Testis (tissue), 2 donors: ENCODE measurements around the gene INA.

Experiments
- POLR2A ChIP-seq: fragments of 450-650 bp; IDR thresholded peaks from one replicate; pipeline ENCODE4 v1.6.1; 2017; ENCODE audit warnings: antibody characterized with exemption, mild to moderate bottlenecking, moderate library complexity
- TF ChIP-seq, protein P1 (sequence below), 3 experiments: fragments of 450-650 bp in 2 of 3; fragments of 200-600 bp in 1 of 3; sonication (generic) in 1 of 3; IDR thresholded peaks; one replicate each; pipeline ENCODE4 v1.5.1; 2016 to 2019; ENCODE audit warnings: antibody characterized with exemption in 3 of 3, mild to moderate bottlenecking in 2 of 3, moderate library complexity in 1 of 3

DNA sequence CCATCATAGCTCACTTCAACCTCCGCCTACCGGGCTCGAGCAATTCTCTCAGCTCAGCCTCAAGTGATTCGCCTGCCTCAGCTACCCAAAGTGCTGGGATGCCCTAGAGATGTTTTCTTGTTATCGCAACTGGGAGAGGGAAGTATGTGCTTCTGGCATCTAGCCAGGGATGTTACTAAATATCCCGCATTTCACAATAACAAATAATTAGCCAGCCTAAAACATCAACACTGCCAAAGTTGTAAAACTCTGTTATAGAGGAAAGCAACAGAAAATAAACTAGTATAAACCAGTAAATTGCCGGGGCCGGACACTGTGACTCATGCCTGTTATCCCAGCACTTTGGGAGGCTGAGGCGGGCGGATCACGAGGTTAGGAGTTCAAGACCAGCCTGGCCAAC, 7.2 kb downstream of the INA start:
- TF ChIP-seq, protein P1, sequence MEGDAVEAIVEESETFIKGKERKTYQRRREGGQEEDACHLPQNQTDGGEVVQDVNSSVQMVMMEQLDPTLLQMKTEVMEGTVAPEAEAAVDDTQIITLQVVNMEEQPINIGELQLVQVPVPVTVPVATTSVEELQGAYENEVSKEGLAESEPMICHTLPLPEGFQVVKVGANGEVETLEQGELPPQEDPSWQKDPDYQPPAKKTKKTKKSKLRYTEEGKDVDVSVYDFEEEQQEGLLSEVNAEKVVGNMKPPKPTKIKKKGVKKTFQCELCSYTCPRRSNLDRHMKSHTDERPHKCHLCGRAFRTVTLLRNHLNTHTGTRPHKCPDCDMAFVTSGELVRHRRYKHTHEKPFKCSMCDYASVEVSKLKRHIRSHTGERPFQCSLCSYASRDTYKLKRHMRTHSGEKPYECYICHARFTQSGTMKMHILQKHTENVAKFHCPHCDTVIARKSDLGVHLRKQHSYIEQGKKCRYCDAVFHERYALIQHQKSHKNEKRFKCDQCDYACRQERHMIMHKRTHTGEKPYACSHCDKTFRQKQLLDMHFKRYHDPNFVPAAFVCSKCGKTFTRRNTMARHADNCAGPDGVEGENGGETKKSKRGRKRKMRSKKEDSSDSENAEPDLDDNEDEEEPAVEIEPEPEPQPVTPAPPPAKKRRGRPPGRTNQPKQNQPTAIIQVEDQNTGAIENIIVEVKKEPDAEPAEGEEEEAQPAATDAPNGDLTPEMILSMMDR (IDR thresholded peaks at IDR 0.05), result no peak
- TF ChIP-seq POLR2A, result no peak
